H1 (cell line): Measurements from ENCODE around the gene ADCY9. TPM values are rescaled to one million over a fixed set of nuclear protein-coding genes. Genes with fewer than 3 reads are reported as not detected.

ENCODE experiments used
- CTCF ChIA-PET: fragments of 300-600 bp; sonication (Branson Sonifier 250); formaldehyde crosslinking; loops from one replicate; lab custom pipeline; 2021; ENCODE audit not compliant: partially characterized antibody; lab: Charles Lee
- POLR2A ChIA-PET: fragments of 300-600 bp; sonication (Branson Sonifier 250); formaldehyde crosslinking; loops from one replicate; lab custom pipeline; 2021; ENCODE audit warnings: inconsistent platforms; ENCODE audit not compliant: partially characterized antibody; lab: Charles Lee
- DNase-seq, 2 experiments: peaks; one replicate each; pipeline versions ENCODE4 v3.0.0 to v3.0.0-alpha.2; 2010 to 2022; ENCODE audit warnings: low spot score in 2 of 2, low read depth in 1 of 2, mixed read lengths in 1 of 2
- FAIRE-seq: peaks from 2 replicates; lab custom pipeline; 2011; peaks lifted over from hg19 to GRCh38; lab: Jason Lieb, UNC
- H2AFZ ChIP-seq: 2 replicates; pipeline ENCODE4 v1.8.1; 2012; ENCODE audit warnings: low read length, inconsistent platforms
- H2AK5ac ChIP-seq: 2 replicates; pipeline ENCODE4 v1.6.1; 2013; ENCODE audit warnings: low read depth, low read length
- H2BK120ac ChIP-seq: replicated peaks from 2 replicates; pipeline ENCODE3; 2013; ENCODE audit warnings: low read depth, low read length, inconsistent platforms
- H2BK12ac ChIP-seq: 2 replicates; pipeline ENCODE4 v1.6.1; 2013; ENCODE audit warnings: low read depth, low read length
- H2BK15ac ChIP-seq: 2 replicates; pipeline ENCODE4 v1.6.1; 2013; ENCODE audit warnings: low read length
- H2BK20ac ChIP-seq: 2 replicates; pipeline ENCODE4 v1.6.1; 2013; ENCODE audit warnings: low read length
- H2BK5ac ChIP-seq: 2 replicates; pipeline ENCODE4 v1.6.1; 2013; ENCODE audit warnings: low read depth, low read length
- H3K14ac ChIP-seq: 2 replicates; pipeline ENCODE4 v1.6.1; 2013; ENCODE audit warnings: inconsistent platforms; ENCODE audit not compliant: insufficient read length
- H3K18ac ChIP-seq: 2 replicates; pipeline ENCODE4 v1.6.1; 2013; ENCODE audit warnings: low read length; ENCODE audit errors: extremely low read depth
- H3K23ac ChIP-seq: 2 replicates; pipeline ENCODE4 v1.6.1; 2013; ENCODE audit warnings: inconsistent platforms; ENCODE audit not compliant: insufficient read length
- H3K23me2 ChIP-seq: 2 replicates; pipeline ENCODE4 v1.6.1; 2013; ENCODE audit warnings: low read depth, low read length
- H3K27ac ChIP-seq: 2 replicates; pipeline ENCODE4 v1.6.1; 2011; ENCODE audit warnings: low read depth, low read length, inconsistent platforms
- H3K27me3 ChIP-seq, 4 experiments: replicated peaks in 1 of 4; 1 replicate in 1 of 4; 2 replicates in 3 of 4; pipeline versions ENCODE4 v1.6.1 to v1.8.1; 2011 to 2013; ENCODE audit warnings: low read length in 3 of 4, mild to moderate bottlenecking in 3 of 4, inconsistent platforms in 2 of 4, mixed read lengths in 2 of 4, moderate library complexity in 1 of 4; ENCODE audit not compliant: control insufficient read depth in 3 of 4, insufficient read depth in 3 of 4; ENCODE audit errors: extremely low read depth in 1 of 4
- H3K36me3 ChIP-seq, 4 experiments: 2 replicates each; pipeline versions ENCODE4 v1.6.1 to v1.8.1; 2011 to 2013; ENCODE audit warnings: mild to moderate bottlenecking in 4 of 4, low read length in 3 of 4, moderate library complexity in 2 of 4, control low read depth in 1 of 4, inconsistent platforms in 1 of 4; ENCODE audit not compliant: insufficient read depth in 4 of 4, control insufficient read depth in 2 of 4
- H3K4ac ChIP-seq: replicated peaks from 2 replicates; pipeline ENCODE3; 2013; ENCODE audit warnings: low read length, low read depth, mixed read lengths, inconsistent platforms; ENCODE audit not compliant: insufficient read length
- H3K4me1 ChIP-seq, 4 experiments: replicated peaks in 1 of 4; 1 replicate in 1 of 4; 2 replicates in 3 of 4; pipeline versions ENCODE4 v1.6.1 to v1.8.1; 2011 to 2013; ENCODE audit warnings: low read length in 3 of 4, inconsistent platforms in 2 of 4, mixed read lengths in 1 of 4; ENCODE audit not compliant: insufficient read depth in 4 of 4, control insufficient read depth in 3 of 4
- H3K4me2 ChIP-seq, 2 experiments: 2 replicates each; pipeline versions ENCODE4 v1.6.1 to v1.8.1; 2011 to 2013; ENCODE audit warnings: low read depth in 2 of 2, low read length in 2 of 2, control low read depth in 1 of 2, inconsistent platforms in 1 of 2, mild to moderate bottlenecking in 1 of 2; ENCODE audit not compliant: insufficient read depth in 1 of 2
- H3K4me3 ChIP-seq, 4 experiments: fragments of 200-600, 300-600 bp in 1 of 4; sonication (generic), shearing (Covaris generic), sonication (Bioruptor Twin) in 1 of 4; 2 replicates each; pipeline versions ENCODE4 v1.5.1 to v1.8.1; 2011 to 2016; ENCODE audit warnings: low read length in 4 of 4, low read depth in 3 of 4, control low read depth in 2 of 4, inconsistent platforms in 2 of 4, mild to moderate bottlenecking in 2 of 4, mixed read lengths in 1 of 4, moderate library complexity in 1 of 4; ENCODE audit not compliant: insufficient read depth in 2 of 4; ENCODE audit errors: extremely low read depth in 1 of 4
- H3K56ac ChIP-seq: replicated peaks from 2 replicates; pipeline ENCODE3; 2013; ENCODE audit warnings: low read depth, mild to moderate bottlenecking, mixed read lengths, low read length, inconsistent platforms; ENCODE audit not compliant: insufficient read length
- H3K79me1 ChIP-seq: 2 replicates; pipeline ENCODE4 v1.6.1; 2013; ENCODE audit warnings: low read depth, low read length, control low read depth
- H3K79me2 ChIP-seq, 2 experiments: 2 replicates each; pipeline versions ENCODE4 v1.6.1 to v1.8.1; 2012 to 2013; ENCODE audit warnings: low read length in 2 of 2, mild to moderate bottlenecking in 2 of 2, inconsistent platforms in 1 of 2; ENCODE audit not compliant: insufficient read depth in 2 of 2, control insufficient read depth in 1 of 2
- H3K9ac ChIP-seq, 4 experiments: replicated peaks in 1 of 4; 1 replicate in 1 of 4; 2 replicates in 3 of 4; pipeline versions ENCODE4 v1.6.1 to v1.8.1; 2011 to 2013; ENCODE audit warnings: low read depth in 3 of 4, low read length in 3 of 4, control low read depth in 2 of 4, mild to moderate bottlenecking in 2 of 4, moderate library complexity in 2 of 4, inconsistent platforms in 1 of 4; ENCODE audit errors: extremely low read depth in 1 of 4
- H3K9me3 ChIP-seq, 2 experiments: 2 replicates each; pipeline versions ENCODE4 v1.6.1 to v1.8.1; 2012 to 2013; ENCODE audit warnings: mild to moderate bottlenecking in 2 of 2, moderate library complexity in 2 of 2, control low read depth in 1 of 2, inconsistent platforms in 1 of 2, low read depth in 1 of 2, low read length in 1 of 2, mixed read lengths in 1 of 2; ENCODE audit not compliant: insufficient read depth in 2 of 2
- H4K20me1 ChIP-seq, 2 experiments: replicated peaks in 1 of 2; 2 replicates each; pipeline versions ENCODE3 to v1.8.1; 2011 to 2013; ENCODE audit warnings: inconsistent platforms in 2 of 2, low read length in 2 of 2, mild to moderate bottlenecking in 1 of 2; ENCODE audit not compliant: insufficient read depth in 2 of 2, control insufficient read depth in 1 of 2
- H4K5ac ChIP-seq: 2 replicates; pipeline ENCODE4 v1.6.1; 2013; ENCODE audit warnings: low read length, low read depth, mixed read lengths, inconsistent platforms; ENCODE audit not compliant: insufficient read length
- H4K8ac ChIP-seq: 2 replicates; pipeline ENCODE4 v1.8.0; 2013; ENCODE audit warnings: mild to moderate bottlenecking, moderate library complexity, low read length, inconsistent platforms; ENCODE audit not compliant: insufficient read depth; ENCODE audit errors: extremely low read depth
- H4K91ac ChIP-seq: replicated peaks from 2 replicates; pipeline ENCODE3; 2013; ENCODE audit warnings: low read length, mixed read lengths, inconsistent platforms; ENCODE audit not compliant: insufficient read length
- ATF3 ChIP-seq: IDR thresholded peaks from 2 replicates; pipeline ENCODE4 v1.6.1; 2011; ENCODE audit warnings: low read depth, mild to moderate bottlenecking, low read length; ENCODE audit not compliant: insufficient read depth
- FOSL1 ChIP-seq: IDR thresholded peaks from 2 replicates; pipeline ENCODE4 v1.6.1; 2011; ENCODE audit warnings: mild to moderate bottlenecking, low read depth, low read length, moderate library complexity; ENCODE audit not compliant: insufficient read depth
- KDM1A ChIP-seq: fragments of 200-600, 300-600 bp; sonication (generic); IDR thresholded peaks from 2 replicates; pipeline ENCODE4 v1.7.1; 2016; ENCODE audit warnings: mild to moderate bottlenecking, low read length, borderline replicate concordance
- NRF1 ChIP-seq: IDR thresholded peaks from 2 replicates; pipeline ENCODE4 v1.6.1; 2011; ENCODE audit warnings: mild to moderate bottlenecking, low read depth, low read length, improper control_type of control experiment
- RFX5 ChIP-seq: IDR thresholded peaks from 2 replicates; pipeline ENCODE4 v1.6.1; 2011; ENCODE audit warnings: low read depth, low read length, improper control_type of control experiment, borderline replicate concordance
- TAF7 ChIP-seq: optimal IDR thresholded peaks from 2 replicates; pipeline ENCODE3; 2011; ENCODE audit warnings: low read depth, mild to moderate bottlenecking, inconsistent platforms, low read length, moderate library complexity, borderline replicate concordance
- WGBS, 2 experiments: shearing (Covaris generic) in 1 of 2; methylation state at CpG; one replicate each; pipeline versions ENCODE4 v1.1.6 to v1.1.7; 2013 to 2015; ENCODE audit warnings: low lambda C conversion rate in 2 of 2, mixed read lengths in 2 of 2, inconsistent platforms in 1 of 2, low coverage in 1 of 2, missing lambda C conversion rate in 1 of 2; ENCODE audit not compliant: insufficient replicate concordance in 2 of 2, insufficient coverage in 1 of 2, insufficient read length in 1 of 2; ENCODE audit errors: extremely low coverage in 1 of 2, missing lambda C conversion rate in 1 of 2; 5-methylcytosine and 5-hydroxymethylcytosine counted together
- polyA plus RNA-seq, 7 experiments: library from polyadenylated mRNA; depleted of rRNA in 3 of 7; stranded (reverse) in 5 of 7; unstranded in 2 of 7; fragments of >200 nt in 5 of 7; fragments of 200-250 nt in 2 of 7; gene quantifications; 1 replicate in 5 of 7; 2 replicates in 1 of 7; 4 replicates in 1 of 7; pipeline versions ENCODE4 v1.2.1 to v1.2.3, GENCODE V29; 2011 to 2013; ENCODE audit warnings: missing spikeins in 2 of 7, mixed read lengths in 2 of 7
- total RNA-seq: library from RNA; stranded (reverse); fragmentation: NEBNext Ultra II Directional; extraction: Animal tissue kit (Norgen Biotek cat#: 25700); gene quantifications from 2 replicates; pipeline ENCODE4 v1.2.1, GENCODE V29; 2021

The ADCY9 gene
- total and polyA plus RNA-seq, 2 of the 8 experiments (the other 6 are each of a cell fraction or from before 2014, with no cell fraction given): 5.4 to 13.1 TPM

GRCh38 chr16:3998793-3999478 lies 117.3 kb downstream of the ADCY9 start:
- H3K56ac ChIP-seq: no peak overlapping the region
- no peak overlapping the region for H3K23ac ChIP-seq
- peak overlapping the region; percentile 17; the same call in 1 of the 2 replicates for H3K18ac ChIP-seq
- peaks cover 2 to 7% (median 6%) of the 10 kb centered on the region in 4 experiments; a peak in 5 of 7 replicates for H3K4me1 ChIP-seq
- H4K91ac ChIP-seq: no peak overlapping the region
- FAIRE-seq: no peak
- H3K79me1 ChIP-seq: no peaks in the 10 kb centered on the region
- H2AFZ ChIP-seq: no peak overlapping the region
- H2BK20ac ChIP-seq: no peak overlapping the region
- no peak for DNase-seq
- no peaks in the 10 kb centered on the region for H4K20me1 ChIP-seq
- 0 out of 2 replicates have a peak overlapping the region, but pooled peaks have one; percentile 7 for H2AK5ac ChIP-seq
- H3K9me3 ChIP-seq: no peaks in the 10 kb centered on the region
- H2BK120ac ChIP-seq: no peak overlapping the region
- H2BK5ac ChIP-seq: 0 out of 2 replicates have a peak overlapping the region, but pooled peaks have one; percentile 1
- H3K4me2 ChIP-seq: 0 out of 4 replicates have a peak overlapping the region, but pooled peaks of 1 of the 2 experiments have one; percentile 3
- no peak overlapping the region for H4K5ac ChIP-seq
- no peaks in the 10 kb centered on the region for H3K27me3 ChIP-seq
- H3K27ac ChIP-seq: 0 out of 2 replicates have a peak overlapping the region, but pooled peaks have one; percentile 53
- ChIA-PET POLR2A (no interaction called here), CTCF (interaction anchor here (1.2 to 2.4 kb wide), 3 partner anchors 16 to 404 kb away, joined by 3 to 19 read pairs (median 4); no protein-coding TSS in a partner anchor)
- H3K36me3 ChIP-seq: no peaks in the 10 kb centered on the region
- no peaks in the 10 kb centered on the region for H3K79me2 ChIP-seq
- TF ChIP-seq RFX5 (no peak), ATF3 (no peak), TAF7 (no peak), NRF1 (no peak), KDM1A (no peak), FOSL1 (no peak)
- peak overlapping the region; percentile 51; the same call in 1 of the 2 replicates for H2BK12ac ChIP-seq
- 89% methylated on average over 13 of the region's 13 CpGs; no CpG with 5 or more reads in 1 of the 2 experiments for WGBS, 2 experiments
- no peak overlapping the region for H4K8ac ChIP-seq
- no peak overlapping the region for H3K14ac ChIP-seq
- no peak overlapping the region for H3K4ac ChIP-seq
- H3K23me2 ChIP-seq: no peaks in the 10 kb centered on the region
- H3K9ac ChIP-seq: no peak overlapping the region
- H2BK15ac ChIP-seq: no peak overlapping the region
- no peak overlapping the region for H3K4me3 ChIP-seq
